Chondrocyte (in vitro differentiated cells): ENCODE results near the gene FTMT. TPM values are rescaled to one million over a fixed set of nuclear protein-coding genes. Genes with fewer than 3 reads are reported as not detected.

ENCODE experiments used
- DNase-seq: peaks from one replicate; pipeline ENCODE4 v3.0.0; 2021; ENCODE audit warnings: mixed read lengths, low spot score
- H3K27ac Mint-ChIP-seq: one replicate; pipeline ENCODE4 v1.8.0; 2021; ENCODE audit warnings: mild to moderate bottlenecking, moderate library complexity, mixed read lengths; ENCODE audit not compliant: unreplicated experiment
- H3K27me3 Mint-ChIP-seq: 2 replicates; pipeline ENCODE4 v1.8.0; 2021; ENCODE audit warnings: low read depth, mixed read lengths
- H3K36me3 Mint-ChIP-seq: 2 replicates; pipeline ENCODE4 v1.8.0; 2021; ENCODE audit warnings: low read depth, mixed read lengths
- H3K4me1 Mint-ChIP-seq: 2 replicates; pipeline ENCODE4 v1.8.0; 2021; ENCODE audit warnings: low read depth, mild to moderate bottlenecking, mixed read lengths
- H3K4me3 Mint-ChIP-seq: one replicate; pipeline ENCODE4 v1.8.0; 2021; ENCODE audit warnings: mild to moderate bottlenecking, moderate library complexity, mixed read lengths; ENCODE audit not compliant: unreplicated experiment
- H3K9me3 Mint-ChIP-seq: 2 replicates; pipeline ENCODE4 v1.8.0; 2021; ENCODE audit warnings: low read depth, mixed read lengths
- CTCF ChIP-seq: fragments of 200-600 bp; sonication (generic); IDR thresholded peaks from 2 replicates; pipeline ENCODE4 v1.5.0; 2021; ENCODE audit warnings: antibody characterized with exemption, mild to moderate bottlenecking, moderate library complexity
- total RNA-seq: library from RNA; stranded (reverse); gene quantifications from 3 replicates; pipeline ENCODE4 v1.2.1, GENCODE V29; 2021

The FTMT gene
- total RNA-seq, 1 donor from 2014 or later = not detected

GRCh38 chr5:121862801-121863200 is 11.1 kb downstream of the FTMT start:
- no peaks in the 10 kb centered on the region for H3K9me3 Mint-ChIP-seq
- no peaks in the 10 kb centered on the region for H3K4me1 Mint-ChIP-seq
- H3K36me3 Mint-ChIP-seq = no peaks in the 10 kb centered on the region
- H3K27me3 Mint-ChIP-seq = peaks cover 31% of the 10 kb centered on the region
- TF ChIP-seq CTCF = no peak
- no peak overlapping the region for H3K27ac Mint-ChIP-seq
- no peak for DNase-seq
- no peak overlapping the region for H3K4me3 Mint-ChIP-seq

GRCh38 chr5:121863753-121864285 is 12.1 kb downstream of the FTMT start:
- H3K4me3 Mint-ChIP-seq = no peak overlapping the region
- no peaks in the 10 kb centered on the region for H3K36me3 Mint-ChIP-seq
- no peaks in the 10 kb centered on the region for H3K4me1 Mint-ChIP-seq

GRCh38 chr5:121867403-121867802 is 15.7 kb downstream of the FTMT start:
- Mint-ChIP-seq H3K27me3 (peaks cover 27% of the 10 kb centered on the region), H3K36me3 (no peaks in the 10 kb centered on the region), H3K27ac (no peak overlapping the region), H3K4me1 (no peaks in the 10 kb centered on the region), H3K4me3 (no peak overlapping the region), H3K9me3 (no peaks in the 10 kb centered on the region)
- TF ChIP-seq CTCF = no peak
- DNase-seq = no peak

More at GRCh38 chr5:121863753-121864285, 12.1 kb downstream of the FTMT start:
- H3K9me3 Mint-ChIP-seq = no peaks in the 10 kb centered on the region
- DNase-seq = no peak
- no peak overlapping the region for H3K27ac Mint-ChIP-seq
- TF ChIP-seq CTCF = no peak
- H3K27me3 Mint-ChIP-seq = peaks cover 34% of the 10 kb centered on the region

- no peaks in the 10 kb centered on the region for H3K4me1 Mint-ChIP-seq
- no peak overlapping the region for H3K4me3 Mint-ChIP-seq
- H3K27ac Mint-ChIP-seq = no peak overlapping the region
- no peaks in the 10 kb centered on the region for H3K9me3 Mint-ChIP-seq
- DNase-seq = no peak
- H3K27me3 Mint-ChIP-seq = peaks cover 26% of the 10 kb centered on the region
- H3K36me3 Mint-ChIP-seq = no peaks in the 10 kb centered on the region
- peak; percentile 61 for TF ChIP-seq CTCF
Observed at GRCh38 chr5:121870489-121870888, 18.8 kb downstream of the FTMT start.

GRCh38 chr5:121872856-121873255 is 21.2 kb downstream of the FTMT start:
- no peaks in the 10 kb centered on the region for H3K36me3 Mint-ChIP-seq
- H3K4me1 Mint-ChIP-seq = no peaks in the 10 kb centered on the region
- H3K4me3 Mint-ChIP-seq = no peak overlapping the region
- H3K9me3 Mint-ChIP-seq = no peaks in the 10 kb centered on the region
- peaks cover 24% of the 10 kb centered on the region for H3K27me3 Mint-ChIP-seq
- H3K27ac Mint-ChIP-seq = no peak overlapping the region
- TF ChIP-seq CTCF = no peak
- no peak for DNase-seq
